Hepatocyte (in vitro differentiated cells): ENCODE measurements around the gene RGS6. TPM values are rescaled to one million over a fixed set of nuclear protein-coding genes. Genes with fewer than 3 reads are reported as not detected.

ENCODE experiments used
- DNase-seq: peaks from one replicate; pipeline ENCODE4 v3.0.0-alpha.2; 2016; ENCODE audit warnings: low spot score
- H2AFZ ChIP-seq: fragments of 200-600 bp; sonication (generic); 2 replicates; pipeline ENCODE4 v1.6.0; 2016; ENCODE audit warnings: antibody characterized with exemption, mild to moderate bottlenecking
- H3K27ac ChIP-seq: fragments of 200-600 bp; sonication (generic); 2 replicates; pipeline ENCODE4 v1.5.1; 2016; ENCODE audit warnings: mild to moderate bottlenecking
- H3K27me3 ChIP-seq: fragments of 200-600 bp; sonication (generic); 2 replicates; pipeline ENCODE4 v1.6.1; 2016
- H3K36me3 ChIP-seq: fragments of 200-600 bp; sonication (generic); replicated peaks from 2 replicates; pipeline ENCODE4 v1.5.1; 2016; ENCODE audit warnings: low read depth; ENCODE audit not compliant: insufficient read depth
- H3K4me1 ChIP-seq: fragments of 200-600 bp; sonication (generic); 2 replicates; pipeline ENCODE4 v1.5.1; 2016; ENCODE audit warnings: mild to moderate bottlenecking, moderate library complexity; ENCODE audit not compliant: insufficient read depth
- H3K4me2 ChIP-seq: fragments of 200-600 bp; sonication (generic); 2 replicates; pipeline ENCODE4 v1.6.0; 2016
- H3K4me3 ChIP-seq: fragments of 200-600 bp; sonication (generic); 2 replicates; pipeline ENCODE4 v1.5.1; 2016; ENCODE audit warnings: mild to moderate bottlenecking
- H3K79me2 ChIP-seq: fragments of 200-600 bp; sonication (generic); 2 replicates; pipeline ENCODE4 v1.6.0; 2017; ENCODE audit warnings: mild to moderate bottlenecking
- H3K9me2 ChIP-seq: fragments of 200-600 bp; sonication (generic); replicated peaks from 2 replicates; pipeline ENCODE4 v1.6.0; 2017; ENCODE audit warnings: mild to moderate bottlenecking; ENCODE audit not compliant: insufficient read depth
- H3K9me3 ChIP-seq: fragments of 200-600 bp; sonication (generic); 2 replicates; pipeline ENCODE4 v1.5.1; 2016; ENCODE audit warnings: low read depth, mild to moderate bottlenecking
- H4K20me1 ChIP-seq: fragments of 200-600 bp; sonication (generic); 2 replicates; pipeline ENCODE4 v1.6.0; 2016; ENCODE audit warnings: mild to moderate bottlenecking; ENCODE audit not compliant: insufficient read depth, poor library complexity, severe bottlenecking
- EZH2 ChIP-seq: fragments of 200-600 bp; sonication (generic); IDR thresholded peaks from 2 replicates; pipeline ENCODE4 v1.6.1; 2016; ENCODE audit warnings: antibody characterized with exemption, mild to moderate bottlenecking, borderline replicate concordance
- EZH2phosphoT487 ChIP-seq: fragments of 200-600 bp; sonication (generic); IDR thresholded peaks from one replicate; pipeline ENCODE4 v1.6.1; 2018; ENCODE audit warnings: antibody characterized with exemption, mild to moderate bottlenecking, low read depth, moderate library complexity; ENCODE audit not compliant: unreplicated experiment, severe bottlenecking
- WGBS: methylation state at CpG from one replicate; pipeline ENCODE4 v1.1.6; 2016; ENCODE audit warnings: low lambda C conversion rate; ENCODE audit errors: missing lambda C conversion rate; 5-methylcytosine and 5-hydroxymethylcytosine counted together
- polyA plus RNA-seq: library from polyadenylated mRNA; unstranded; fragments of >200 nt; fragmentation: Nextera tagmentation; extraction: Ambion mirVana; gene quantifications from 2 replicates; pipeline ENCODE4 v1.2.1, GENCODE V29; 2016
- total RNA-seq: library from RNA; depleted of rRNA; stranded (reverse); fragments of >200 nt; gene quantifications from 2 replicates; pipeline ENCODE4 v1.2.3, GENCODE V29; 2014
- TF ChIP-seq, protein P1 (sequence below): fragments of 200-600 bp; sonication (generic); IDR thresholded peaks from 2 replicates; pipeline ENCODE4 v1.5.1; 2016; ENCODE audit warnings: antibody characterized with exemption, mild to moderate bottlenecking; ENCODE audit not compliant: poor library complexity

Gene RGS6
- total and polyA plus RNA-seq, 2 experiments from 2014 or later, result 0.25 to 0.87 TPM

DNA sequence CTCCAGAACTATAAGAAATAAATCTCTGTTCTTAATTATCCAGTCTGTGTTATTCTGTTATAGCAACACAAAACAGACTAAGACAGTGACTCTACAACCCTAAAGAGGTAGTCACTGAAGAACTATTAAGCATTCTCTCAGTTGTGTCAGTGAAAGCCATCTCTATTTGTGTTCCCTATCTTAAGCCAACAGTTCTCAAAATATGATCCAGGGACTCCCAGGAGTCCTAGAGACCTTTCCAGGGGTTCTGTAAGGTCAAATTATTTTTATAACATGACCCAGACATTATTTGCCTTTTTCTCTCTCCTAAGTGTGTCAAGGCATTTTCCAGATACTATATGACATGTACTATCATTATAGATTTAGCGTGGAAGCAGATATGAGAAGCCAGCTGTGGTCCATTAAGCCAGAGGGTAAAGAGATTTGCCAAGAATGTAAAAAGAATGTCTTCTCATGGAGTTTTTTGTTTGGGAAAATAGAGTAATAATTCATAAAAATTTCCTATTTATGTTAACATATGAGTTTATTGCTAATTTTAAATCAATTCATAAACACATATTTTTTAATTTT, 315.8 kb downstream of the RGS6 start:
- no peaks in the 10 kb centered on the region for H3K36me3 ChIP-seq
- H3K4me1 ChIP-seq, result no peaks in the 10 kb centered on the region
- DNase-seq, result no peak
- H3K27ac ChIP-seq, result no peak overlapping the region
- no peaks in the 10 kb centered on the region for H3K27me3 ChIP-seq
- H3K9me2 ChIP-seq, result no peaks in the 10 kb centered on the region
- no peaks in the 10 kb centered on the region for H4K20me1 ChIP-seq
- H3K9me3 ChIP-seq, result no peaks in the 10 kb centered on the region
- no peak overlapping the region for H3K4me3 ChIP-seq
- no peaks in the 10 kb centered on the region for H3K79me2 ChIP-seq
- H2AFZ ChIP-seq, result no peak overlapping the region
- 65% methylated on average over 1 of the region's 1 CpG for WGBS
- no peak overlapping the region for H3K4me2 ChIP-seq
- TF ChIP-seq, protein P1, sequence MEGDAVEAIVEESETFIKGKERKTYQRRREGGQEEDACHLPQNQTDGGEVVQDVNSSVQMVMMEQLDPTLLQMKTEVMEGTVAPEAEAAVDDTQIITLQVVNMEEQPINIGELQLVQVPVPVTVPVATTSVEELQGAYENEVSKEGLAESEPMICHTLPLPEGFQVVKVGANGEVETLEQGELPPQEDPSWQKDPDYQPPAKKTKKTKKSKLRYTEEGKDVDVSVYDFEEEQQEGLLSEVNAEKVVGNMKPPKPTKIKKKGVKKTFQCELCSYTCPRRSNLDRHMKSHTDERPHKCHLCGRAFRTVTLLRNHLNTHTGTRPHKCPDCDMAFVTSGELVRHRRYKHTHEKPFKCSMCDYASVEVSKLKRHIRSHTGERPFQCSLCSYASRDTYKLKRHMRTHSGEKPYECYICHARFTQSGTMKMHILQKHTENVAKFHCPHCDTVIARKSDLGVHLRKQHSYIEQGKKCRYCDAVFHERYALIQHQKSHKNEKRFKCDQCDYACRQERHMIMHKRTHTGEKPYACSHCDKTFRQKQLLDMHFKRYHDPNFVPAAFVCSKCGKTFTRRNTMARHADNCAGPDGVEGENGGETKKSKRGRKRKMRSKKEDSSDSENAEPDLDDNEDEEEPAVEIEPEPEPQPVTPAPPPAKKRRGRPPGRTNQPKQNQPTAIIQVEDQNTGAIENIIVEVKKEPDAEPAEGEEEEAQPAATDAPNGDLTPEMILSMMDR, result no peak

DNA sequence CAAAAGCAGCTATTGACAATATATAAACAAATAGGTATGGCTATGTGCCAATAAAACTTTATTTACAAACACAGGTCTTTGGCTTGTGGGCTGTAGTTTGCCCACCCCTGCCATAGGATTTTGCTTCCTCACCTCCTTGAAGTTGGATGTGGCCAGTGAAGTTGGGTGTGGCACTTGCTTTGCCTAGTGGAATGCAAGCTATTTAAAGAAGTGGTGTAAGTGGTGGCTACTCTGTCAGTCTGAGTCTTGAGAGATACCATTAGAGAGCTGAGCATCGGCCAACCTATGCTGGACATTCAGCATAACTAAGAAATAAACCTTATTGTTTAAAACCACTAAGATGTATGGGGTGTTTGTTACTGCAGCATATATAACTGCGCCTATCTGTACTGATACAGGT, 321.3 kb downstream of the RGS6 start:
- H4K20me1 ChIP-seq, result no peaks in the 10 kb centered on the region
- no peaks in the 10 kb centered on the region for H3K79me2 ChIP-seq
- no peaks in the 10 kb centered on the region for H3K9me2 ChIP-seq
- no peak overlapping the region for H3K4me3 ChIP-seq
- H3K4me2 ChIP-seq, result no peak overlapping the region
- DNase-seq, result no peak
- no peak overlapping the region for H2AFZ ChIP-seq
- 91% methylated on average over 2 of the region's 2 CpGs for WGBS
- no peaks in the 10 kb centered on the region for H3K4me1 ChIP-seq
- H3K27ac ChIP-seq, result no peak overlapping the region
- no peaks in the 10 kb centered on the region for H3K27me3 ChIP-seq
- TF ChIP-seq EZH2, result no peak
- TF ChIP-seq, protein P1, result no peak
- TF ChIP-seq EZH2phosphoT487, result no peak
- no peaks in the 10 kb centered on the region for H3K9me3 ChIP-seq
- no peaks in the 10 kb centered on the region for H3K36me3 ChIP-seq

DNA sequence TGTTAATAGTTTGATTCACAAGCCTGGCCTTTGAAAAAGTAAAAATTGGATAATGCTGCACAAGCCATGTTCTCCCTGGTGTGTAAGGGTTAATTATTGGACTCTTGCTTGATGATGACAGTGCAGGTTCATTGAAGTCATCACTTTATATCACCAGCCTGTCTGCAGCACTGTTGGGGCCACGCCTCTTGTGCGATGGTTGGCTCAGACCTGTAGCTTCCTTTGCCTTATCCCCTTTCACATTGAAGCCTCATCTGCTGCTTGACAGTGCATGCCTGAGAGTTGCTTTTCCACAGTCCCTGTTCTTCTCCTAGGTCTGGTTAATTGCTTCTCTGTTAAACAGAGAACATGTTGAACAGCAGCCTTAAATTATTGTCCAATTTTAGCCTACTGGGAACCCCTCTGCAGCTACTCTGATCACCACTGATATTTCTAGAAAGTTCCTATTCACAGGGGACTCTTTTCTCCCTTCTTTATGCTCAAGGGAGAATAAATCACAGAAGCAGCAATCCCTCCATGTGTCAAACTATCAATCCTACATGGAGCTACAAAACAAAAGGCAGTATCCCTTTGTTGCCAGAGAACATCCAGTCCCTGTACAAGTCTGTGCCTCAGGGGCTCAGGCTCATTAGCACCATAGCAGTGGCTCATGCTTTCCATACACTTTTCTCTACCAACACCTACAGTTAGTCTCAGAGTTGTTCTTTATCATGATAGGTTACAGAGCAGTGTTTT, 322.1 kb downstream of the RGS6 start:
- H3K4me3 ChIP-seq, result no peak overlapping the region
- no peak for DNase-seq
- H4K20me1 ChIP-seq, result no peaks in the 10 kb centered on the region
- no peak overlapping the region for H3K4me2 ChIP-seq
- no peaks in the 10 kb centered on the region for H3K36me3 ChIP-seq
- H2AFZ ChIP-seq, result no peak overlapping the region
- no peak overlapping the region for H3K27ac ChIP-seq
- H3K27me3 ChIP-seq, result no peaks in the 10 kb centered on the region
- H3K9me2 ChIP-seq, result no peaks in the 10 kb centered on the region
- no peaks in the 10 kb centered on the region for H3K9me3 ChIP-seq
- H3K79me2 ChIP-seq, result no peaks in the 10 kb centered on the region
- no peaks in the 10 kb centered on the region for H3K4me1 ChIP-seq
- 71% methylated on average over 2 of the region's 2 CpGs for WGBS
- TF ChIP-seq EZH2phosphoT487, result no peak
- TF ChIP-seq, protein P1, result no peak
- no peak for TF ChIP-seq EZH2
